RPMI7951 (cell line): ENCODE data around the gene POLR3B. TPM values are rescaled to one million over a fixed set of nuclear protein-coding genes. Genes with fewer than 3 reads are reported as not detected.

Source experiments
- DNase-seq: peaks from one replicate; pipeline ENCODE4 v3.0.0-alpha.2; 2012; ENCODE audit warnings: low read depth
- total RNA-seq: library from RNA; depleted of rRNA; stranded (reverse); fragments of >200 nt; shearing (Covaris generic); gene quantifications from 2 replicates; pipeline ENCODE4 v1.2.3, GENCODE V29; 2014

POLR3B gene
- total RNA-seq, 1 experiment from 2014 or later, result 7.0 TPM

- DNase-seq, result no peak
Observed at GRCh38 chr12:106412563-106412962, 55.0 kb downstream of the POLR3B start.

GRCh38 chr12:106415134-106415533, 57.6 kb downstream of the POLR3B start:
- DNase-seq, result peak; percentile 13

DNA sequence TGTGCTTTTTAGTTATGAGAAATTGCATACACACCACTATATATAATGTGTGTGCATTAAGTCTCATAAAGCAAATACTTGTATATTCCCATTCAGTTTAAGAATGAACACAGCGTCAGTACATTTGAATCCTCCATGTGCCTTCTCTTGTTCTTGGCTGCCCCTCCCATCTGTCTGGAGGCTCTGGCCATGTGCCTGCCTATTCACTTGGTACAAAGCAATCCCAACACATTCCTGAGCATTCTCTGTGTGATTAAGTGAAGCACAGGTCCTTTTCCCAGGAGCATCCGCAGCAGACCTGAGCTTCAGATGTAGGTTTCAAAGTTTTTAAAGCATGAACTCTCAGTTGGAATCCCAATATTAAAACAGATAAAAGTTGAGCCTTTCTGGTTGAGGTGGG, 58.7 kb downstream of the POLR3B start:
- no peak for DNase-seq

DNA sequence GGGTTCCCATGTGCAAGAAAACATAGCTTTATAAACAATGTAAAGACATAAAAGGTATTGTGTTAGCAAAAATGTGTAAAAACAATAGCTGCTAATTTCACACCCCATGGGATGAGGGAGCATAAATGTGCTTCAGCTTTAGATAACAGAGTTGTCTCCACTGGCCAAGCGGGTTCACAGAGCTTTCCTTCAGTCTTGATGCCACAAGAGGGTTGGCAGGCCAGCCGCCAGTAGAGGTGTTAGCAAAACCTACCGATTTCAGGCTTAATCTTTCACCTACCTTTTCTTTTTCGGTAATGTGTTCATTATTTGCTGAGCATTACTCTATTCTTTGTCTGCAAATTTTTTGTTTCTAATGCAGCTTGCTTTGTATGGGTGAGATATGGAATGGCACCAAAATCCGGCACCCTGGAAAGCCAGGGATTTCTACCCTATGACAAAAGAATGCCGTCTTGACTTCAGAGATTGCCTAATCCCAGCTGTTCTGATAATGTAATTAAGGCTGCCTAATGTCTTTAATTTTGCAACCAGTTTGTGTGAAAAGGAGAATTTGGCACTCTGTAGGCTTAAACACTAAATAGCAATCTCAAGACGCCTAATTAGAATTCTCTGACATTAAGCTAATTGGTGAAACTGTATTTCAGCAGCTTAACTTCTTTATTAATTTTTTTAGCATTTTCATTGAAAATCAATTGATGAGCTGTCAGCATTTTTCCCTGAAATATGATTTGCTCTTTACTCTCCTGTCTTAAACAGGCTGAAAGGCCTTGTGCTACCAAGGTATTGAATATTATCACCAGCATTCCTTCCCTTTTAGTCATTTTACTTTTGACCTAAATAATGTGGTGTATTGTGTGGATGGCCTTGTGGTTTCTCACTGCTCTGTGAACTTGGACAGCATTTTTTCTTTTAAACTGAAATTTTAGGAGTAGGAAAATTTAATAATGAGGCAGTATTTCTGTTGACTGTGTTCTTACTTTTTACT, 60.7 kb downstream of the POLR3B start:
- peak; percentile 67 for DNase-seq

DNA sequence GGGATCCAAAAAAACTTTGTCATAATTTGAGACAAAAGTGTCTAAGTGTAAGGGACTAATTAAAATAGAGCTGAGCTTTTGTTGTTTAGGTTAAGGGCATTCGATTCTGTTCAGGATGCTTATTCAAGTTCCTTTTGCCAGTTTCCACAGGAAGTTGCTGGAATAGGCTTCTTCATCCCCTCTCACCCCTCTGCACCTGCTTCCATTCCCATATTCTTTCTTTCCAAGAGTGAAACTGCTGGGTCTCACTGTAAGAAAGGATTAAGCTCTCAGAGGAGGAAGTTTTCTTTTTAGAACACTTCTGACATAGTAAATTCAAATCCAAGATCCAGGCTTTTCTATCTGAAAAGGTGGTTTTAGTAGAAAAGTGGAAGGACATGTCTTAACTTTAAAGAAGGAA, 61.4 kb downstream of the POLR3B start:
- no peak for DNase-seq

DNA sequence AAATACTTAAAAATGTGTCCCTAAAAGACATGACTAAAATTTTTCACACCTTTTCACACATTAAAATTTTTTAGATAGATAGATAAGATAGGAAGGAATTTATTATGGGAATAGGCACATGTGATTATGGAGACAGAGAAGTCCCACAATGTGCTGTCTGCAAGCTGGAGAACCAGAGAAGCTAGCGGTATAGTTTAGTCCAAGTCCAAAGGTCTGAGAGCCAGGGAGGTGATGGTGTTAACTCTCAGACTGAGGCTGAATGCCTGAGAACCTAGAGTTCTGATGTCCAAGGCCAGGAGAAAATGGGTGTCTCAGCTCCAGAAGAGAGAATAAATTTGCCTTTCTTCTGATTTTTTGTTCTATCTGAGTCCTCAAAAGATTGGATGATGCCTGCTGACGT, 65.7 kb downstream of the POLR3B start:
- DNase-seq, result no peak

GRCh38 chr12:106425061-106425702, 67.6 kb downstream of the POLR3B start:
- DNase-seq, result no peak

DNA sequence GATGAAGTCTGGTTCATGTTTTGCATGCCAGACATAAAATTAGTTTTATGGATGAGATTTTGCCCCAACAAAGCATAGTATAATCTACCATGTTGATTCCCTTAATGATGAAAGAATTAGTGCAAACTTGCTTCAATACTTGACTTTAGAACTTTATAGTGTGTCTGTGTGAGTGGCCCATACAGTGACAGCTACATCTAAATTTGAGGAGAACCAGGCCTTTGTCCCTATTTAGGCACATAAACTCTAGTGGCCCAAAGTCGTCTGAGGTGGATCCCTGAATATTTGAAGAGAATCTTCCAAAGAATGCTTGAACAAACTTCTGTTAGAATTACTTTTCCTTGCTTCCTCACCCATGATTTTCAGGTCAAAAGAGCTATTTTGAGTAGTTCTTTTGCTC, 70.4 kb downstream of the POLR3B start:
- no peak for DNase-seq

DNA sequence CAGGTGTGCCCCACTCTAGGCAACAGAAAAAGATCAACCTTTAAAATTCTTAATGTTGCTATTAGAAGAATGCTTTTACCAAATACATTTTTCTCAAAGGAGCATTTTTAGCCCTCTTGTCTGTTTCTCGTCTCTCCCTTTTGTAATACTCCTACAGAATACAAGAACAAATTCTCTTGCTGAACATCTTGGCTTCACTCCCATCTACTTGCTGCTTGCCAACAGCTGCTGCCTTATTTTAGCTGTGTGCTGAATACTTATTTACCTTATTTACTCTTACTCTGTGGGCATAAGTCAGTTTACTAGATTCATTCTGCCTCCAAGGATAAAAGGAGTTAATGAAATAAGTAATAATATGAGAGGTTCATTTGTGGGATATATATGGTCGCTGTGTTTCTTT, 70.8 kb downstream of the POLR3B start:
- DNase-seq, result no peak

DNA sequence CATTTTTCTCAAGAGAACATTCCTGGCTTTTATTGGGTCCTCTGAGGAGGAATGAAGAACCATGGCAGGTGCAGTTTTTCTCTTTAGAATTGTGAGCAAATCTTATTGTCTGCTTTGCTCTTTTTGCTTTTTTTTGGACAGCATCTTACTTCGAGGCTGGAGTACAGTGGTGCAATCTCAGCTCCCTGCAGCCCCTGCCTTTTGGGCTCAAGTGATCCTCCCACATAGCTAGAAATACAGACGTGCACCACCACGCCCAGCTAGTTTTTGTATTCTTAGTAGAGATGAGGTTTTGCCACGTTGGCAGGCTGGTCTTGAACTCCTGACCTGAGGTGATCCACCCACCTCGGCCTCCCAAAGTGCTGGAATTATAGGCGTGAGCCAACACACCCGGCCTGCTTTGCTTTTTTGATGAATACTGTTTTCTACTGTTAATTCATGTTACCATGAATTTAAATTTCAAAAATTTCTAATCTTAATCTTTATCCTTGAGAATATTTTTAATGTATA, 71.5 kb downstream of the POLR3B start:
- DNase-seq, result no peak

- no peak for DNase-seq
Observed at GRCh38 chr12:106429636-106430035, 72.1 kb downstream of the POLR3B start.

DNA sequence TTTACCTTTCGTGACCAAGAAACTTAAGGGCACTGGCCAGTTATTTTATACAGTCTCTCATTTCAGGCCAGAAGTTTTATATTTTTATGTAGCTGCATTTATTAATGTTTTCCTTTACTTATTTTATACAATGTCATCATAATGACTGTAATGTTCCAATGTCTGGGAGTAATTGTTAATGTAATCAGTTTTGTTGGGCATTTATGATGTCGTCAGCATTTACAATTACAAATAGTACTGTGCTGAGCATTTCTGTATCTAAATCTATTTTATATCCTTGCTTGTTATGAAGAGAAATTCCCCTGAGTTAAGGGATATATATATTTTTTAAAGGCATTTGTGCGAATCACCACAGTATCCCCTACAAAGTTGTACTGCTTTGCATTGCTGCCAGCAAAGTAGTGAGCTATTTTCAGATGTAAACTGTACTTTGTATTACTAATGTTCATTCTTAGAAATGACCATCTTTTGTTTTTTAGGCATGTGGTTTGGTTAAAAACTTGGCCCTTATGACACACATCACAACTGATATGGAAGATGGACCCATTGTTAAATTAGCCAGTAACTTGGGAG, 74.4 kb downstream of the POLR3B start:
- DNase-seq, result no peak

DNA sequence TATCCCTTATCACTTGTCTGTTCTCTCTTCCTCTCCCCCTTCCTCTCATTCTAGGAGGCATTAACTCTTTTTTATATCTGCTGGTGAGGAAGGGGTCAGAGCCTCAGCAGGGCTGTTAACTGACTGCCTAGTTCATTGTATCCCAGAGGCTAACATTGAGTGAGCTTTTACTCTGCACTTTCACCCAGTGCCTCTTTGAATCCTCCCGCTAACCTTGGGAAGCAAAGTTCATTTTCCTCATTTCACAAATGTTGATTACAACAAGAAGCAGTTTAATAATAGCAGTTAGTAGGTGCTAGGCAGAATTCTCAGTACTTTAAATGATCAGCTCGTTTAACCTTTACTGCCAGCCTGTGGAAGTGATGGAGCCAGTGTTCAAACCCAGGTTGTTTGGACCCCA, 75.5 kb downstream of the POLR3B start:
- DNase-seq, result no peak

GRCh38 chr12:106434526-106434925, 77.0 kb downstream of the POLR3B start:
- no peak for DNase-seq

DNA sequence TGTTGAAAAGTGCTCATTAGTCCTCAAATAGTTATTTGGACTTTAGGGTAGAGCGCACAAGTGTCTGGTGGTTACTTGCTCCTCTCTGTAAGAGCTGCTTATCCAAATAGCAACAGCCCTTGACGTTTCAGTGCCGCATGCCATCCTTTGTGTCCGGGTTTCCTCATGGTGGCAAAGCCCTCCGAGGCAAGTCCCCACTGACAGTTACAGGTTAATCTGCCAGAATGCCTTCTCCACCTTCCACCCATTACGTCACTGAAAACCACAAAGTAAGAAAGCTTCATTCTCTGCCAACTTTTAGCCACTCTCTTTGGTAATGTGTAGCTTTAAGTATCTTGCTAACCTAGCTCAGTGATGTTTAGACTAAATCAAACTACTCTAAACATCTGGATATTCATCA, 78.6 kb downstream of the POLR3B start:
- DNase-seq, result no peak

- no peak for DNase-seq
Observed at GRCh38 chr12:106442575-106442974, 85.0 kb downstream of the POLR3B start.

- DNase-seq, result no peak
Observed at GRCh38 chr12:106445053-106445452, 87.5 kb downstream of the POLR3B start.

DNA sequence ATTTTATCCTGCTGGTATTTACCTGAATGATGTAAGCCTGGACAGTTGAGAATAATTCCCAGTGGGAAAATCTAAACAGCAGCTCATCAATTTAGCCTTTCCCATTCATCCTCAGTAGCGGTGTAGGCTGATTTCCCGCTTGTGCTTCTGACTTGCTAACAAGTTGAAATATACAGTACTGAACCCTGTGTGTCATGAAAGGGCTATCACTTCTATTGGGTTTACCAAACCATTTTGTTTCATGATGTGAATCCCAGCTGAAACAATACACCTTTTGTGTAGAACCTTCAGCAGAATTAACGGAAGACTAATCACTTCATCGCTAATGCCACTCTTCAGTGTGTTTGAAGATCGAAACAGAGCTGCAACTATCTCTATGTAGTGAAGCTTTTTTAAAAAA, 88.4 kb downstream of the POLR3B start:
- no peak for DNase-seq

DNA sequence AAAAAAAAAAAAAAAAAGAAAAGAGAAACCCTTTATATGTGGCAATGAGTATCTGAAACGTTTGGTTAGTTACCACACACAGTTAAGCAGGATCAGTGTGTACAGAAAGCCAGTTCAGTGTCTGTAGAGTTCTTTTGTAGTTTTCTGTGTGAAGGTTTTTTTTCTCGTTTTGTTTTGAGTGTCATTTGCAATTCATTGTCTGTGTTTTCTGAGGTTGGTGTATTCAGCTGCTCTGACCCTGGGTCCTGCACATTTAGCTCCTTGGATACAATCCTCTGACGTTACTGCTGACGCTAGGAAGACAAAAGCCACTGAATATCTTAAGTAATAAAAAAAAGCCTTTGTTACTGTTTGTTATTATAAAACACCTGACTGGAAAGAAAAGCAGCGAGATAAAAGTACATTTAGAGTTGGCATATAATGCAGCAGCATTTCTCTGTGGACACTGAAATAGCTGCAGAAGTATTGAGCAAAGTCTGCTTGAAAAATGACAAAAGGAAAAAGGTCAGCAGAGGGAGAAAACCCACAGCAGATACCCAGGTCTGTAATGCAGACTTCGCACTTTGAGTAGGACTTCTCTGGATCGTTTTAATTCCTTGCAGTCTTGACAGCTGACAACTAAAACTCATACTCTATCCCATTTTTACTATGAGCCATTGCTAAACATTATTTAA, 89.0 kb downstream of the POLR3B start:
- no peak for DNase-seq

DNA sequence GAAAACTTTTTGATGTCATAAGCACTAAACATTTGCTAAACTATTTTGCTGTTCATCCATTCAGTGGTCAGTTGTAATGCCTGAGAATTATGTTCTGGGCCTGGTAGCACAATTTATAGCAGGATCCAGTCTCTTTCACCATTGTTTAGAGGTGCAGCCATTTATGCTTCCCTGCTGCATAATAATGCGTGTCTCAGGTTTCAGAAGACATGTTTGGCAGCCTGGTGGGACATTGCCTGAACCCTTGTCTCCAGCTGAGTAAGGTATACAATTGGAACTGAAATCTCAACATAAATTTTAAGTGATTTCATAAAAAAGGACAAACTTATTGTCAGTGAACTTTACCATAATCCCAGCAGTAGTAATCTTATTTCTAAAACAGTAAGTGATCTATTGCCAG, 94.8 kb downstream of the POLR3B start:
- no peak for DNase-seq

DNA sequence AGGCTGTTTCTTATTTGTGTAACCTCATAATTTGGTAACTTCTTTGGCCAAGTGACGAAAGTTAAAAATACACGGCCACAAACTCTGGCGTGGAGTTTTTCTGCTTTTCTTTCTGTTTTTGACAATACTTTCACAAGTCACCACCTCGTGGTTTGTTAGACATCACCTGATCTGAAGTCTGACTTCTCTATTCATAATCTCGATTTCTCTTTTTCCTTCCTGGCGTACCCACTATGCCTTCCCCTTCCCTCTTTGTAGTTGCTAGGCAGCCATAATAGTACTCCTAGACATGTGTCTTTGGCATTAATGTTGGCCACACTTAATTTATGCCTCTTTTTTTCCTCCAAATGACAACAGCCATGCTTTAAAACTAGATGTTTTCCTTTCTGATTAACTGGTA, 97.6 kb downstream of the POLR3B start:
- no peak for DNase-seq

GRCh38 chr12:106459124-106459523, 101.6 kb downstream of the POLR3B start:
- no peak for DNase-seq
